Tibial nerve (tissue), 4 donors: ENCODE data around the gene NDUFB11. TPM values are rescaled to one million over a fixed set of nuclear protein-coding genes. Genes with fewer than 3 reads are reported as not detected.

Experiments
- DNase-seq, 2 donors: peaks; one replicate each; pipeline ENCODE4 v3.0.0-alpha.2; 2019; ENCODE audit warnings: low spot score in 2 of 2
- H3K27ac ChIP-seq, 4 donors: fragments of 200-600 bp; sonication (generic) in 3 of 4; one replicate each; pipeline ENCODE4 v1.5.1; 2017 to 2019; ENCODE audit warnings: mild to moderate bottlenecking in 1 of 4
- H3K27me3 ChIP-seq, 2 donors: fragments of 200-600 bp; sonication (generic) in 1 of 2; one replicate each; pipeline versions ENCODE4 v1.5.1 to v1.6.0; 2017 to 2019
- H3K36me3 ChIP-seq, 3 donors: fragments of 200-600 bp; sonication (generic); one replicate each; pipeline ENCODE4 v1.5.1; 2018 to 2019
- H3K4me1 ChIP-seq, 4 donors: fragments of 200-600 bp; sonication (generic) in 3 of 4; one replicate each; pipeline ENCODE4 v1.5.1; 2017 to 2019
- H3K4me3 ChIP-seq, 4 donors: fragments of 200-600 bp; sonication (generic) in 3 of 4; one replicate each; pipeline ENCODE4 v1.5.1; 2017 to 2019; ENCODE audit warnings: mild to moderate bottlenecking in 1 of 4, moderate library complexity in 1 of 4
- H3K9me3 ChIP-seq, 4 donors: fragments of 200-600 bp; sonication (generic) in 3 of 4; one replicate each; pipeline ENCODE4 v1.5.1; 2017 to 2019
- EP300 ChIP-seq, 2 donors: sonication (generic); formaldehyde crosslinking; IDR thresholded peaks; one replicate each; pipeline ENCODE4 v1.6.1; 2017; ENCODE audit warnings: antibody characterized with exemption in 2 of 2, mild to moderate bottlenecking in 1 of 2
- POLR2A ChIP-seq, 2 donors: fragments of 450-650 bp; IDR thresholded peaks; one replicate each; pipeline ENCODE4 v1.6.1; 2017; ENCODE audit warnings: antibody characterized with exemption in 2 of 2, mild to moderate bottlenecking in 2 of 2, moderate library complexity in 2 of 2
- WGBS, 2 donors: methylation state at CpG; one replicate each; pipeline ENCODE4 v1.1.5; 2018; 5-methylcytosine and 5-hydroxymethylcytosine counted together
- total RNA-seq, 4 donors: library from RNA; depleted of rRNA; stranded (reverse); fragments of >200 nt; gene quantifications; one replicate each; pipeline ENCODE4 v1.1.0, GENCODE V29; 2016
- TF ChIP-seq, protein P1 (sequence below), 5 experiments: fragments of 200-600 bp in 3 of 5; fragments of 450-650 bp in 2 of 5; sonication (generic) in 3 of 5; IDR thresholded peaks; one replicate each; pipeline ENCODE4 v1.5.1; 2016 to 2019; ENCODE audit warnings: antibody characterized with exemption in 5 of 5, mild to moderate bottlenecking in 3 of 5, moderate library complexity in 2 of 5

The NDUFB11 gene
- total RNA-seq, 4 donors from 2014 or later: 45.4 to 78.1 (median 60.5) TPM

GRCh38 chrX:47175588-47175980 lies 31.1 kb upstream of the NDUFB11 start:
- peaks cover 0 to 97% (median 0%) of the 10 kb centered on the region in 3 donors for H3K36me3 ChIP-seq
- no peak for DNase-seq
- TF ChIP-seq, protein P1, sequence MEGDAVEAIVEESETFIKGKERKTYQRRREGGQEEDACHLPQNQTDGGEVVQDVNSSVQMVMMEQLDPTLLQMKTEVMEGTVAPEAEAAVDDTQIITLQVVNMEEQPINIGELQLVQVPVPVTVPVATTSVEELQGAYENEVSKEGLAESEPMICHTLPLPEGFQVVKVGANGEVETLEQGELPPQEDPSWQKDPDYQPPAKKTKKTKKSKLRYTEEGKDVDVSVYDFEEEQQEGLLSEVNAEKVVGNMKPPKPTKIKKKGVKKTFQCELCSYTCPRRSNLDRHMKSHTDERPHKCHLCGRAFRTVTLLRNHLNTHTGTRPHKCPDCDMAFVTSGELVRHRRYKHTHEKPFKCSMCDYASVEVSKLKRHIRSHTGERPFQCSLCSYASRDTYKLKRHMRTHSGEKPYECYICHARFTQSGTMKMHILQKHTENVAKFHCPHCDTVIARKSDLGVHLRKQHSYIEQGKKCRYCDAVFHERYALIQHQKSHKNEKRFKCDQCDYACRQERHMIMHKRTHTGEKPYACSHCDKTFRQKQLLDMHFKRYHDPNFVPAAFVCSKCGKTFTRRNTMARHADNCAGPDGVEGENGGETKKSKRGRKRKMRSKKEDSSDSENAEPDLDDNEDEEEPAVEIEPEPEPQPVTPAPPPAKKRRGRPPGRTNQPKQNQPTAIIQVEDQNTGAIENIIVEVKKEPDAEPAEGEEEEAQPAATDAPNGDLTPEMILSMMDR (IDR thresholded peaks at IDR 0.05): no peak
- no peak for TF ChIP-seq EP300 (IDR thresholded peaks at IDR 0.05)
- TF ChIP-seq POLR2A (IDR thresholded peaks at IDR 0.05): no peak
- peaks cover 0 to 13% of the 10 kb centered on the region in 2 donors for H3K27me3 ChIP-seq
- H3K9me3 ChIP-seq: no peaks in the 10 kb centered on the region
- WGBS, 2 donors: 82 to 87% methylated on average over 12 of the region's 12 CpGs
- H3K4me1 ChIP-seq: no peaks in the 10 kb centered on the region
- H3K4me3 ChIP-seq: no peak overlapping the region
- H3K27ac ChIP-seq: no peak overlapping the region

- 84 to 89% methylated on average over 21 to 23 of the region's 23 CpGs for WGBS, 2 donors
- Histone ChIP-seq H3K9me3 (no peaks in the 10 kb centered on the region), H3K27me3 (peaks cover 0 to 13% of the 10 kb centered on the region in 2 donors), H3K4me3 (no peak overlapping the region), H3K4me1 (no peaks in the 10 kb centered on the region), H3K36me3 (peaks cover 0 to 97% (median 0%) of the 10 kb centered on the region in 3 donors), H3K27ac (no peak overlapping the region)
- no peak for DNase-seq
- TF ChIP-seq POLR2A (IDR thresholded peaks at IDR 0.05): no peak
- TF ChIP-seq EP300 (IDR thresholded peaks at IDR 0.05): no peak
- TF ChIP-seq, protein P1 (IDR thresholded peaks at IDR 0.05): no peak
Observed at GRCh38 chrX:47174846-47175587, 30.5 kb upstream of the NDUFB11 start.

DNA sequence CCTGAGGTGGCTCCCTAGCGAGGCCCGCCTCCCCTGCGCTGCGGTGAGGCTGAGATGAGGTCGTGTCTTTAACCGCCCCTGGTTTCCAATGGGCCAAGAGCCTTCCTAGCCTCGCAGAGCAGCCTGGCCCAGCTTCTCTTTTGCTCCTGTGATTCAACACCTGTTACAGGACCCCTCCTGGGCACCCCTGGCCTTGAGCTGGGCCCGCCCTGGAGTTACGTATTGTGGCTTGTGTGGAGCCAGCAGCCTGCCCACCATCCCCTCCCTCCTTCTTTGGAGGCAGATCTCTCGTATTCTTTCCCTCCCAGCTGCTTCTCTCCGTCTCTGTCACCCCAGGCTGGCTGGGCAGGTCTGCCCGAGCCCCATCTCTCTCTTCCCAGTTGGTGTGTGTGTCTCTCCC lies 29.9 kb upstream of the NDUFB11 start:
- DNase-seq: no peak
- H3K4me3 ChIP-seq: no peak overlapping the region
- H3K27ac ChIP-seq: no peak overlapping the region
- 80 to 82% methylated on average over 5 to 12 of the region's 12 CpGs for WGBS, 2 donors
- H3K27me3 ChIP-seq: peaks cover 0 to 7% of the 10 kb centered on the region in 2 donors
- peaks cover 0 to 97% (median 0%) of the 10 kb centered on the region in 3 donors for H3K36me3 ChIP-seq
- no peaks in the 10 kb centered on the region for H3K4me1 ChIP-seq
- TF ChIP-seq, protein P1 (IDR thresholded peaks at IDR 0.05): no peak
- TF ChIP-seq POLR2A (IDR thresholded peaks at IDR 0.05) (no peak), EP300 (IDR thresholded peaks at IDR 0.05) (no peak)
- H3K9me3 ChIP-seq: no peaks in the 10 kb centered on the region

DNA sequence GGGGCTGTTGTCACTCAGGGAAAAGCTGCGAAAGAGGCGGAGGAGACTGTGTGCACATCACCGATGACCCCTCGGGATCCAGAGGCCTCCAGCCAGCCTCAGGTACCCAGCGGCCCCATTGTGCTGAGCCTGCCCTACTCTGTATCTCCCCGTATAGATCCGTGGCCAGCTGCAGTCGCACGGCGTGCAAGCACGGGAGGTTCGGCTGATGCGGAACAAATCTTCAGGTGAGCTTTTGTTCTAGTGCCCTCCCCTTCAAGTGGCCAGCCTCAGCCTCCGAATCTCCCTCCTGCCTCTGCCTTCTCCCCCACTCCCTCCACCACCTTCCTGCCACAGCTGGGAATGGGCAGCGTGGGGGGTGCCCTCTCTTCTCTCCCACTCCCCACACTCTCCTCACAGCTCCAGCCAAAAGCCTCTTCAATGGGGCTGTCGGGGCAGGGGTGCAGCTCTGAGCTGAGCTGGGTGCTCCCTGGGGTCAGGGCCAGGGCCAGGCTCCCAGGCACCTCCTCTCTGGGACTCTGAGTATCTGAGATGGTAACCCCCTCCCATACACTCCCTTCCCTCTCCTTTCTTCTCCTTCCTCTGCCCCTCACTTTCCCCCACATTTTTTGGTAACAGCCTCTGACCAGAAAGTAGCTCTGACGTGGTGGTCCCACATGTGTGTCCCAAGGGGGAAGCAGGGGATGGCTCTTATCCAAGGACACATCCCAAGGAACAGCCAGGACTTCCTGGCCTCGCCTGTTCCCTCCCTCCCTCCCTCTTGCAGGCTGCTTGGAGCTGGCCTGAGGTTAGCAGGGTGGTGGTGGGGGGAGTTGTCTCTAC lies 28.7 kb upstream of the NDUFB11 start:
- TF ChIP-seq EP300 (IDR thresholded peaks at IDR 0.05) (no peak), POLR2A (IDR thresholded peaks at IDR 0.05) (no peak)
- TF ChIP-seq, protein P1 (IDR thresholded peaks at IDR 0.05): no peak
- Histone ChIP-seq H3K4me1 (no peaks in the 10 kb centered on the region), H3K4me3 (no peak overlapping the region), H3K9me3 (no peaks in the 10 kb centered on the region), H3K27me3 (peaks cover 0 to 5% of the 10 kb centered on the region in 2 donors), H3K27ac (no peak overlapping the region), H3K36me3 (peaks cover 0 to 88% (median 0%) of the 10 kb centered on the region in 3 donors)
- DNase-seq: no peak
- 81 to 88% methylated on average over 17 to 18 of the region's 18 CpGs for WGBS, 2 donors

- no peaks in the 10 kb centered on the region for H3K4me1 ChIP-seq
- no peaks in the 10 kb centered on the region for H3K9me3 ChIP-seq
- H3K27me3 ChIP-seq: peaks cover 0 to 3% of the 10 kb centered on the region in 2 donors
- H3K4me3 ChIP-seq: no peak overlapping the region
- H3K27ac ChIP-seq: no peak overlapping the region
- H3K36me3 ChIP-seq: peaks cover 0 to 82% (median 0%) of the 10 kb centered on the region in 3 donors
- TF ChIP-seq, protein P1 (IDR thresholded peaks at IDR 0.05): no peak
- TF ChIP-seq EP300 (IDR thresholded peaks at IDR 0.05) (no peak), POLR2A (IDR thresholded peaks at IDR 0.05) (no peak)
- 75 to 82% methylated on average over 7 of the region's 7 CpGs for WGBS, 2 donors
- DNase-seq: no peak
Observed at GRCh38 chrX:47172549-47172948, 28.0 kb upstream of the NDUFB11 start.
